Fibroblast of lung (primary cell): Measurements from ENCODE around the gene SLC25A18. TPM values are rescaled to one million over a fixed set of nuclear protein-coding genes. Genes with fewer than 3 reads are reported as not detected.
"Not testable (repeated sequence)": the region's sequence is repeated elsewhere in the genome, so short reads cannot be mapped to it uniquely, and the experiment has no call there.

Experiments used
- DNase-seq, 2 donors: peaks; one replicate each; pipeline versions ENCODE4 v3.0.0 to v3.0.0-alpha.2; 2010; ENCODE audit warnings: low read depth in 2 of 2
- H2AFZ ChIP-seq: 2 replicates; pipeline ENCODE4 v1.5.1; 2012; ENCODE audit warnings: low read length, control low read depth, inconsistent platforms
- H3K27ac ChIP-seq: 2 replicates; pipeline ENCODE4 v1.5.1; 2011; ENCODE audit warnings: low read length, control low read depth; ENCODE audit not compliant: insufficient read depth
- H3K27me3 ChIP-seq: 2 replicates; pipeline ENCODE4 v1.5.1; 2011; ENCODE audit warnings: mild to moderate bottlenecking, low read length; ENCODE audit not compliant: control insufficient read depth, insufficient read depth
- H3K36me3 ChIP-seq: 2 replicates; pipeline ENCODE4 v1.5.1; 2011; ENCODE audit warnings: low read length; ENCODE audit not compliant: control insufficient read depth, insufficient read depth
- H3K4me1 ChIP-seq: 2 replicates; pipeline ENCODE4 v1.5.1; 2011; ENCODE audit warnings: low read length; ENCODE audit not compliant: control insufficient read depth, insufficient read depth; ENCODE audit errors: extremely low read depth
- H3K4me2 ChIP-seq: 2 replicates; pipeline ENCODE4 v1.5.1; 2011; ENCODE audit warnings: low read length, control low read depth; ENCODE audit not compliant: insufficient read depth; ENCODE audit errors: extremely low read depth
- H3K4me3 ChIP-seq, 4 experiments: fragments of 200-600 bp in 1 of 4; sonication (generic) in 1 of 4; replicated peaks in 1 of 4; 2 replicates each; pipeline ENCODE4 v1.5.1; 2011 to 2016; ENCODE audit warnings: low read length in 4 of 4, low read depth in 3 of 4, mild to moderate bottlenecking in 3 of 4, control low read depth in 2 of 4, inconsistent platforms in 1 of 4, mixed read lengths in 1 of 4; ENCODE audit not compliant: insufficient read depth in 1 of 4; ENCODE audit errors: control extremely low read depth in 1 of 4
- H3K79me2 ChIP-seq: 2 replicates; pipeline ENCODE4 v1.5.1; 2012; ENCODE audit warnings: mild to moderate bottlenecking, low read length, inconsistent platforms; ENCODE audit not compliant: control insufficient read depth, insufficient read depth
- H3K9ac ChIP-seq: 2 replicates; pipeline ENCODE4 v1.5.1; 2011; ENCODE audit warnings: mild to moderate bottlenecking, low read length, control low read depth; ENCODE audit not compliant: insufficient read depth
- H3K9me3 ChIP-seq: 2 replicates; pipeline ENCODE4 v1.5.1; 2012; ENCODE audit warnings: low read depth, low read length; ENCODE audit not compliant: control insufficient read depth, insufficient read depth
- H4K20me1 ChIP-seq: 2 replicates; pipeline ENCODE4 v1.5.1; 2011; ENCODE audit warnings: low read length; ENCODE audit not compliant: control insufficient read depth, insufficient read depth; ENCODE audit errors: extremely low read depth
- EZH2 ChIP-seq: IDR thresholded peaks from 2 replicates; pipeline ENCODE4 v1.5.1; 2012; ENCODE audit warnings: low read length, control low read depth, mild to moderate bottlenecking; ENCODE audit errors: missing control alignments
- polyA plus RNA-seq, 2 donors: library from polyadenylated mRNA; depleted of rRNA in 1 of 2; stranded (reverse) in 1 of 2; unstranded in 1 of 2; fragments of >200 nt; gene quantifications; 2 replicates each; pipeline ENCODE4 v1.2.1, GENCODE V29; 2011 to 2012; ENCODE audit warnings: missing spikeins in 1 of 2
- total RNA-seq: library from RNA; depleted of rRNA; stranded (reverse); fragments of >200 nt; gene quantifications from 2 replicates; pipeline ENCODE4 v1.2.1, GENCODE V29; 2014
- TF ChIP-seq, protein P1 (sequence below), 2 donors: IDR thresholded peaks in 1 of 2; conservative IDR thresholded peaks in 1 of 2; 1 replicate in 1 of 2; 2 replicates in 1 of 2; pipeline ENCODE4 v1.5.1; 2011 to 2012; ENCODE audit warnings: low read length in 2 of 2, control low read depth in 1 of 2, inconsistent platforms in 1 of 2, low read depth in 1 of 2, mild to moderate bottlenecking in 1 of 2

SLC25A18 gene
- total and polyA plus RNA-seq, 2 donors (not counting 1 experiment from before 2014, with no cell fraction given) = 0.26 TPM; not detected in 1

DNA sequence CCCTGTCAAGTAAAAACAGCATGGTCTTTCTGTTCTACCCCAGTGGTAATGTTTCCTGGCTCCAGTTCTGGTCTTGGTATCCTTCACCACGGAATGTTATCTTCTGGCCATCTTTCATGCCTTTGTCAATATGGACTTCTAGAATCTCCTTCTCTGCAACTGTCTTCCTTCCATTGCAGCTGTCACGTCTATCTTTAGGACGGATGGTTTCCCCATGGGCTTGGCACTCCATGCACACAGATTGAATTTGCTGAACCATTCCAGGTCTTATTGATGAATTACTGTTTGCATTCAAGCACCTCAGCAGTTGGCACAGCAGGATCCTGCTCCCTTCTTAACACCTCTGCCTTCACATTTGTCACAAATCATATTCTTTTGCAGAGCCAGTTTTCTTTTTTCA, 44.9 kb upstream of the SLC25A18 start:
- H3K27me3 ChIP-seq = no peaks in the 10 kb centered on the region

GRCh38 chr22:17521971-17522370, 41.3 kb upstream of the SLC25A18 start:
- not testable (repeated sequence) for H3K4me1 ChIP-seq, H3K27ac ChIP-seq, H3K36me3 ChIP-seq, H3K27me3 ChIP-seq, H3K9ac ChIP-seq, H3K4me2 ChIP-seq, H4K20me1 ChIP-seq, DNase-seq, H3K4me3 ChIP-seq, H3K79me2 ChIP-seq, H3K9me3 ChIP-seq, H2AFZ ChIP-seq

More for the DNA sequence above, 44.9 kb upstream of the SLC25A18 start:
- TF ChIP-seq, protein P1, sequence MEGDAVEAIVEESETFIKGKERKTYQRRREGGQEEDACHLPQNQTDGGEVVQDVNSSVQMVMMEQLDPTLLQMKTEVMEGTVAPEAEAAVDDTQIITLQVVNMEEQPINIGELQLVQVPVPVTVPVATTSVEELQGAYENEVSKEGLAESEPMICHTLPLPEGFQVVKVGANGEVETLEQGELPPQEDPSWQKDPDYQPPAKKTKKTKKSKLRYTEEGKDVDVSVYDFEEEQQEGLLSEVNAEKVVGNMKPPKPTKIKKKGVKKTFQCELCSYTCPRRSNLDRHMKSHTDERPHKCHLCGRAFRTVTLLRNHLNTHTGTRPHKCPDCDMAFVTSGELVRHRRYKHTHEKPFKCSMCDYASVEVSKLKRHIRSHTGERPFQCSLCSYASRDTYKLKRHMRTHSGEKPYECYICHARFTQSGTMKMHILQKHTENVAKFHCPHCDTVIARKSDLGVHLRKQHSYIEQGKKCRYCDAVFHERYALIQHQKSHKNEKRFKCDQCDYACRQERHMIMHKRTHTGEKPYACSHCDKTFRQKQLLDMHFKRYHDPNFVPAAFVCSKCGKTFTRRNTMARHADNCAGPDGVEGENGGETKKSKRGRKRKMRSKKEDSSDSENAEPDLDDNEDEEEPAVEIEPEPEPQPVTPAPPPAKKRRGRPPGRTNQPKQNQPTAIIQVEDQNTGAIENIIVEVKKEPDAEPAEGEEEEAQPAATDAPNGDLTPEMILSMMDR (conservative IDR thresholded peaks at IDR 0.05 in 1 of 2, IDR thresholded peaks at IDR 0.05 in 1 of 2; ENCODE audit: low read depth in 1 of 2, low read length in 2 of 2) = no peak
- TF ChIP-seq EZH2 = no peak
- H3K4me1 ChIP-seq = no peaks in the 10 kb centered on the region
- H3K27ac ChIP-seq = no peak overlapping the region
- DNase-seq = no peak
- no peak overlapping the region for H2AFZ ChIP-seq
- H3K79me2 ChIP-seq = no peaks in the 10 kb centered on the region
- no peaks in the 10 kb centered on the region for H3K9me3 ChIP-seq
- H3K36me3 ChIP-seq = no peaks in the 10 kb centered on the region
- H3K9ac ChIP-seq = no peak overlapping the region
- no peak overlapping the region for H3K4me3 ChIP-seq
- H4K20me1 ChIP-seq = no peaks in the 10 kb centered on the region
- no peak overlapping the region for H3K4me2 ChIP-seq

DNA sequence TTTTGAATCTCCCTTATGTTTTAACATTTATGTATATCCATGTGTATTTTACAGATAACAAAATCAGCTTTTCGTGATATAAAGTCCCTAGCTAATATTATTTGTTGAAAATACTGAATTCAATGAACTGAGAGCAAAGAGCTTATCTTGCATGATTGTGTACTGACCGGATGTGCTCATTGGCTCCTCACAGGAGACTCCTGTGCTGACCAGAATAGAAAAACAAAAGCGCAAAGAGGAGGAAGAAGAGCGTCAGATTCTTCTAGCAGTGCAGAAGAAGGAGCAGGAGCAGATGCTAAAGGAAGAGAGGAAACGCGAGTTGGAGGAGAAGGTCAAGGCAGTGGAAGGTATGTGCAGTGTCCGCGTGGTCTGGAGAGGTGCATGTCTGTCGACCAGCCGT, 39.4 kb upstream of the SLC25A18 start:
- no peaks in the 10 kb centered on the region for H3K27me3 ChIP-seq
- H4K20me1 ChIP-seq = no peaks in the 10 kb centered on the region
- H3K4me1 ChIP-seq = no peaks in the 10 kb centered on the region
- no peak overlapping the region for H3K4me2 ChIP-seq
- no peak for TF ChIP-seq EZH2
- TF ChIP-seq, protein P1 (conservative IDR thresholded peaks at IDR 0.05 in 1 of 2, IDR thresholded peaks at IDR 0.05 in 1 of 2; ENCODE audit: low read depth in 1 of 2, low read length in 2 of 2) = no peak
- no peak overlapping the region for H3K4me3 ChIP-seq
- DNase-seq = no peak
- H3K79me2 ChIP-seq = no peaks in the 10 kb centered on the region
- no peak overlapping the region for H3K9ac ChIP-seq
- H2AFZ ChIP-seq = no peak overlapping the region
- no peaks in the 10 kb centered on the region for H3K9me3 ChIP-seq
- H3K27ac ChIP-seq = no peak overlapping the region
- no peaks in the 10 kb centered on the region for H3K36me3 ChIP-seq
